WTC11 (cell line): ENCODE data around the gene DDX3Y.

ENCODE experiments used
- ATF1 ChIP-seq: sonication (generic); formaldehyde crosslinking; IDR thresholded peaks from 2 replicates; pipeline ENCODE4 v1.8.1; 2023; ENCODE audit warnings: mild to moderate bottlenecking, moderate library complexity, missing genetic modification reagents
- CBFB ChIP-seq: sonication (generic); formaldehyde crosslinking; IDR thresholded peaks from 2 replicates; pipeline ENCODE4 v1.8.1; 2022; ENCODE audit warnings: mild to moderate bottlenecking, low read depth, missing genetic modification reagents
- E2F4 ChIP-seq: sonication (generic); formaldehyde crosslinking; IDR thresholded peaks from 2 replicates; pipeline ENCODE4 v1.8.1; 2022; ENCODE audit warnings: low read depth, mild to moderate bottlenecking, moderate library complexity, missing genetic modification reagents, borderline replicate concordance
- FOXK1 ChIP-seq: sonication (generic); formaldehyde crosslinking; IDR thresholded peaks from 2 replicates; pipeline ENCODE4 v1.8.0; 2022; ENCODE audit warnings: mild to moderate bottlenecking, moderate library complexity, missing genetic modification reagents
- NR1H2 ChIP-seq: sonication (generic); formaldehyde crosslinking; IDR thresholded peaks from 2 replicates; pipeline ENCODE4 v1.9.0; 2021; ENCODE audit warnings: mild to moderate bottlenecking, moderate library complexity, missing genetic modification reagents
- SP1 ChIP-seq: sonication (generic); formaldehyde crosslinking; conservative IDR thresholded peaks from 2 replicates; pipeline ENCODE4 v1.8.1; 2022; ENCODE audit warnings: missing genetic modification reagents
- ZNF138 ChIP-seq: sonication (generic); formaldehyde crosslinking; conservative IDR thresholded peaks from 2 replicates; pipeline ENCODE4 v1.8.1; 2022; ENCODE audit warnings: mild to moderate bottlenecking, moderate library complexity, missing genetic modification reagents
- ZNF396 ChIP-seq: fragments of 250-450 bp; sonication (Bioruptor Pico); IDR thresholded peaks from 2 replicates; pipeline ENCODE4 v1.8.0; 2021; ENCODE audit warnings: mild to moderate bottlenecking, moderate library complexity, borderline replicate concordance
- TF ChIP-seq, protein P1 (sequence below): fragments of 200-600 bp; IDR thresholded peaks from 2 replicates; pipeline ENCODE4 v1.8.0; 2022; ENCODE audit warnings: antibody characterized with exemption
- TF ChIP-seq, protein P2 (sequence below): sonication (generic); formaldehyde crosslinking; IDR thresholded peaks from 2 replicates; pipeline ENCODE4 v1.8.1; 2022; ENCODE audit warnings: mild to moderate bottlenecking, moderate library complexity, missing genetic modification reagents
- TF ChIP-seq, protein P3 (sequence below): sonication (generic); formaldehyde crosslinking; IDR thresholded peaks from 2 replicates; pipeline ENCODE4 v1.8.1; 2022; ENCODE audit warnings: missing genetic modification reagents, borderline replicate concordance
- TF ChIP-seq, protein P4 (sequence below): sonication (generic); formaldehyde crosslinking; IDR thresholded peaks from 2 replicates; pipeline ENCODE4 v1.8.0; 2022; ENCODE audit warnings: mild to moderate bottlenecking, missing genetic modification reagents

- TF ChIP-seq, protein P1, sequence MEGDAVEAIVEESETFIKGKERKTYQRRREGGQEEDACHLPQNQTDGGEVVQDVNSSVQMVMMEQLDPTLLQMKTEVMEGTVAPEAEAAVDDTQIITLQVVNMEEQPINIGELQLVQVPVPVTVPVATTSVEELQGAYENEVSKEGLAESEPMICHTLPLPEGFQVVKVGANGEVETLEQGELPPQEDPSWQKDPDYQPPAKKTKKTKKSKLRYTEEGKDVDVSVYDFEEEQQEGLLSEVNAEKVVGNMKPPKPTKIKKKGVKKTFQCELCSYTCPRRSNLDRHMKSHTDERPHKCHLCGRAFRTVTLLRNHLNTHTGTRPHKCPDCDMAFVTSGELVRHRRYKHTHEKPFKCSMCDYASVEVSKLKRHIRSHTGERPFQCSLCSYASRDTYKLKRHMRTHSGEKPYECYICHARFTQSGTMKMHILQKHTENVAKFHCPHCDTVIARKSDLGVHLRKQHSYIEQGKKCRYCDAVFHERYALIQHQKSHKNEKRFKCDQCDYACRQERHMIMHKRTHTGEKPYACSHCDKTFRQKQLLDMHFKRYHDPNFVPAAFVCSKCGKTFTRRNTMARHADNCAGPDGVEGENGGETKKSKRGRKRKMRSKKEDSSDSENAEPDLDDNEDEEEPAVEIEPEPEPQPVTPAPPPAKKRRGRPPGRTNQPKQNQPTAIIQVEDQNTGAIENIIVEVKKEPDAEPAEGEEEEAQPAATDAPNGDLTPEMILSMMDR: no peak
- TF ChIP-seq FOXK1 (CRISPR knock-in tag) (no peak), CBFB (CRISPR knock-in tag) (no peak), E2F4 (CRISPR knock-in tag) (no peak), SP1 (CRISPR knock-in tag) (no peak), ZNF396 (no peak), NR1H2 (CRISPR knock-in tag) (no peak), ATF1 (CRISPR knock-in tag) (no peak), ZNF138 (CRISPR knock-in tag) (no peak)
- TF ChIP-seq, protein P2, sequence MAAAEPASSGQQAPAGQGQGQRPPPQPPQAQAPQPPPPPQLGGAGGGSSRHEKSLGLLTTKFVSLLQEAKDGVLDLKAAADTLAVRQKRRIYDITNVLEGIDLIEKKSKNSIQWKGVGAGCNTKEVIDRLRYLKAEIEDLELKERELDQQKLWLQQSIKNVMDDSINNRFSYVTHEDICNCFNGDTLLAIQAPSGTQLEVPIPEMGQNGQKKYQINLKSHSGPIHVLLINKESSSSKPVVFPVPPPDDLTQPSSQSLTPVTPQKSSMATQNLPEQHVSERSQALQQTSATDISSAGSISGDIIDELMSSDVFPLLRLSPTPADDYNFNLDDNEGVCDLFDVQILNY (CRISPR knock-in tag): no peak
- TF ChIP-seq, protein P3, sequence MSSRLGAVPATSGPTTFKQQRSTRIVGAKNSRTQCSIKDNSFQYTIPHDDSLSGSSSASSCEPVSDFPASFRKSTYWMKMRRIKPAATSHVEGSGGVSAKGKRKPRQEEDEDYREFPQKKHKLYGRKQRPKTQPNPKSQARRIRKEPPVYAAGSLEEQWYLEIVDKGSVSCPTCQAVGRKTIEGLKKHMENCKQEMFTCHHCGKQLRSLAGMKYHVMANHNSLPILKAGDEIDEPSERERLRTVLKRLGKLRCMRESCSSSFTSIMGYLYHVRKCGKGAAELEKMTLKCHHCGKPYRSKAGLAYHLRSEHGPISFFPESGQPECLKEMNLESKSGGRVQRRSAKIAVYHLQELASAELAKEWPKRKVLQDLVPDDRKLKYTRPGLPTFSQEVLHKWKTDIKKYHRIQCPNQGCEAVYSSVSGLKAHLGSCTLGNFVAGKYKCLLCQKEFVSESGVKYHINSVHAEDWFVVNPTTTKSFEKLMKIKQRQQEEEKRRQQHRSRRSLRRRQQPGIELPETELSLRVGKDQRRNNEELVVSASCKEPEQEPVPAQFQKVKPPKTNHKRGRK (CRISPR knock-in tag): no peak
- TF ChIP-seq, protein P4, sequence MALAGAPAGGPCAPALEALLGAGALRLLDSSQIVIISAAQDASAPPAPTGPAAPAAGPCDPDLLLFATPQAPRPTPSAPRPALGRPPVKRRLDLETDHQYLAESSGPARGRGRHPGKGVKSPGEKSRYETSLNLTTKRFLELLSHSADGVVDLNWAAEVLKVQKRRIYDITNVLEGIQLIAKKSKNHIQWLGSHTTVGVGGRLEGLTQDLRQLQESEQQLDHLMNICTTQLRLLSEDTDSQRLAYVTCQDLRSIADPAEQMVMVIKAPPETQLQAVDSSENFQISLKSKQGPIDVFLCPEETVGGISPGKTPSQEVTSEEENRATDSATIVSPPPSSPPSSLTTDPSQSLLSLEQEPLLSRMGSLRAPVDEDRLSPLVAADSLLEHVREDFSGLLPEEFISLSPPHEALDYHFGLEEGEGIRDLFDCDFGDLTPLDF: no peak
Measured at GRCh38 chrY:12855791-12856275, 48.8 kb upstream of the DDX3Y start.
